ENCODE data around the gene IL6R. TPM values are rescaled to one million over a fixed set of nuclear protein-coding genes. Genes with fewer than 3 reads are reported as not detected.
"Not testable (repeated sequence)": the region's sequence is repeated elsewhere in the genome, so short reads cannot be mapped to it uniquely, and the experiment has no call there.

Gene IL6R
- polyA plus RNA-seq (ENCODE audit: insufficient read length in 3 of 3) = 1 to 10 TPM; 6.0 to 7.1 (median 6.2) TPM

DNA sequence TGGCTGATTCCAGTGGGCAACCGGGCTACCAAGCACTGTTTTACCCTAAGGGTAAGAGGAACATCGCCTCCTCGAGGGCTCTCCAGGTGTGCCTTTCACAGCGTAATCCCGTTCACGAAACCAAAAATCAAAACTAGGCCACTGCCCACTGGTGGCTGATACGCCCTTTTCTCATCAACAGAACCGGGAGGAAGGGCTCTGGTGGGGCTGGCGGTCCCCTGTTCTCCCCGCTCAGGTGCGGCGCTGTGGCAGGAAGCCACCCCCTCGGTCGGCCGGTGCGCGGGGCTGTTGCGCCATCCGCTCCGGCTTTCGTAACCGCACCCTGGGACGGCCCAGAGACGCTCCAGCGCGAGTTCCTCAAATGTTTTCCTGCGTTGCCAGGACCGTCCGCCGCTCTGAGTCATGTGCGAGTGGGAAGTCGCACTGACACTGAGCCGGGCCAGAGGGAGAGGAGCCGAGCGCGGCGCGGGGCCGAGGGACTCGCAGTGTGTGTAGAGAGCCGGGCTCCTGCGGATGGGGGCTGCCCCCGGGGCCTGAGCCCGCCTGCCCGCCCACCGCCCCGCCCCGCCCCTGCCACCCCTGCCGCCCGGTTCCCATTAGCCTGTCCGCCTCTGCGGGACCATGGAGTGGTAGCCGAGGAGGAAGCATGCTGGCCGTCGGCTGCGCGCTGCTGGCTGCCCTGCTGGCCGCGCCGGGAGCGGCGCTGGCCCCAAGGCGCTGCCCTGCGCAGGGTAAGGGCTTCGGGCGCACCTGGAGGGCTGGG is at the start of gene IL6R:
Gene IL6R, plus strand, starts transcription at position 360 of the 763 bp plus-strand sequence. Its CDS starts 287 bp downstream, at position 647.
- peak in 1 of 3 donors; percentile 48 for DNase-seq (ENCODE audit: low read depth in 3 of 3, low spot score in 2 of 3)

- no peak for DNase-seq (ENCODE audit: low read depth in 3 of 3, low spot score in 2 of 3)
Observed at GRCh38 chr1:154358519-154358918, 46.6 kb upstream of the IL6R start.

GRCh38 chr1:154360288-154360687 is 44.9 kb upstream of the IL6R start:
- DNase-seq (ENCODE audit: low read depth in 3 of 3, low spot score in 2 of 3) = no peak

DNA sequence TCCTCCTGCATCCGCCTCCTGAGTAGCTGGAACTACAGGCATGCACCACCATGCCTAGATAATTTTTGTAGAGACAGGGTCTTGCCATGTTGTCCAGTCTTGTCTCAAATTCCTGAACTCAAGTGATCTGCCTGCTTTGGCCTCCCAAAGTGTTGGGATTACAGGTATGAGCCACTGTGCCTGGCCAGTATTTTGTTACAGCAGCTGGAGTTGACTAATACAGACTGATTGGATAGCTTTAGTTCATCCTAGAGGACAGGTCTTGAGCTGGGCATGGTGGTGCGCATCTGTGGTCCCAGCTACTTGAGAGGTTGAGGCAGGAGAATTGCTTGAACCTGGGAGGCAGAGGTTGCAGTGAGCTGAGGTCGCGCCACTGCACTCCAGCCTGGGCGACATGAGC is 44.3 kb upstream of the IL6R start:
- not testable (repeated sequence) for DNase-seq (ENCODE audit: low read depth in 3 of 3, low spot score in 2 of 3)

- no peak for DNase-seq (ENCODE audit: low read depth in 3 of 3, low spot score in 2 of 3)
Observed at GRCh38 chr1:154361357-154361756, 43.8 kb upstream of the IL6R start.

DNA sequence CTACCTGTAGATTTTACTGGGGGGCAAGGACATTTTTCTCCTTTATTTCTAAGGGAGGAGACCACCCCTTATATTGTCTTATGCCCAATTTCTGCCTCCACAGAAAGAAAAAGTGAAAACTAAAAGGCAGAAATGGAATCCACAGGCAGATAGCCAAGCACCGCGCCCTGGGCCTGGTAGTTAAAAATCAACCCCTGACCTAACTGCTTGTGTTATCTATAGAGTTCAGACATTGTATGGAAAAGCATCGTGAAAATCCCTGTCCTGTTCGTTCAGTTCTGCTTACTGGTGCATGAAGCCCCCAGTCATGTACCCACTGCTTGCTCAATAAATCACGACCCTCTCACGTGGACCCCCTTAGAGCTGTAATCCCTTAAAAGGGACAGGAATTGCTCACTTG is 33.7 kb upstream of the IL6R start:
- DNase-seq (ENCODE audit: low read depth in 3 of 3, low spot score in 2 of 3) = no peak

- not testable (repeated sequence) for DNase-seq (ENCODE audit: low read depth in 3 of 3, low spot score in 2 of 3)
Observed at GRCh38 chr1:154373777-154374357, 31.3 kb upstream of the IL6R start.

- no peak for DNase-seq (ENCODE audit: low read depth in 3 of 3, low spot score in 2 of 3)
Observed at GRCh38 chr1:154379301-154379700, 25.8 kb upstream of the IL6R start.

GRCh38 chr1:154384650-154385489 is 20.3 kb upstream of the IL6R start:
- DNase-seq (ENCODE audit: low read depth in 3 of 3, low spot score in 2 of 3) = no peak

DNA sequence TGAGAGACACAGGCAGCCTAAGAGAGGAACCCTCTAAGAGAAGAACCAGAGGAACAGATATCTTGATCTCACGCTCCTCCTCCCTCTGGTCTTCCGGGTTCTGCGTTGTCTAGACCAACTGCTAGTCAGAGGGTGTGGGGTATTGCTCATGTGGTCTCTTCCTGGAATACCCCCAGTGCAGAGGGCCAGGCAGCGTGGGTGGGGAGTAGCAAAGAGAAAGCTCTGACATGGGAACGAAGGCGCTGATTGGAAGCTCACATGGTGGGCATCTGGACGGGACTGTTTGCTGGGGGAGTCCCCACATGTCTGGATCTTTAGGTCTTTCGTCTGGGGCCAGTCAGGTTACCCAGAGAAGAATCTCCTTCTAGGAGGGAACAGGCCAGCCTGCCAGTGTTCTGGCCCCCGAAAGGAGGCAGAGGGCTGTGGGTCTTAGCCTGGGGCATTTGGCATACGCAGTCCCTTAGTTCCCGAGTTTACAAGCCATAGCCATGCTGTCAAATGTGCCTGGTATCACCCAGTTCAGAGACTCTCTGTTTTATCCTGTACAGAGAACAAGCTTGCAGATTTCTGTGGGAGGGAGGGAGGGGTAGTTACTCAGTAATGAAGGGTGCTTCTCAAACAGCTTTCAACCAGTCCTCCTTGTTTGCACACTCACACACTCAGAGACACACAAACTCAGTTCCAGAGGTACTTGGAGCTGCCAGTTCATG is 18.3 kb upstream of the IL6R start:
- DNase-seq (ENCODE audit: low read depth in 3 of 3, low spot score in 2 of 3) = no peak

GRCh38 chr1:154391086-154391770 is 13.9 kb upstream of the IL6R start:
- DNase-seq (ENCODE audit: low read depth in 3 of 3, low spot score in 2 of 3) = no peak

DNA sequence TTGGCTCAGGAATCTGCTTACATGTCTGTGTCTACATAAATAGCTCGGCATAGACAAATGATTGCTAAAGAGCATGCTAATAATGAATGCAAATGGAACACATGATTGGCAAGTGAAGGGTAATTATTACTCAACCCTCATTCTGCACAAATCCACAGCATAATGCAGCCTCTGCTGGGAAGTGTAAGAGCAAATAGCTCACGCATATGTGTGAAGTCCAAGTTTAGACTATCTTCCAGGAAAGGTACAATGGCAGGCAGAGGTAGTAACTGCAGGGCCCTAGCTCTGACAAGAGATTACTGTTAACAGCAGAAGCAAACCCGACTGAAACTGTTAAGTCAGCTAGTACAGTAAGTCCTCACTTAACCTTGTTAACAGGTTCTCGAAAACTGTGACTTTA is 7.0 kb upstream of the IL6R start:
- no peak for DNase-seq (ENCODE audit: low read depth in 3 of 3, low spot score in 2 of 3)

- no peak for DNase-seq (ENCODE audit: low read depth in 3 of 3, low spot score in 2 of 3)
Observed at GRCh38 chr1:154398678-154399077, 6.5 kb upstream of the IL6R start.

GRCh38 chr1:154400381-154400801 is 4.8 kb upstream of the IL6R start:
- no peak for DNase-seq (ENCODE audit: low read depth in 3 of 3, low spot score in 2 of 3)

DNA sequence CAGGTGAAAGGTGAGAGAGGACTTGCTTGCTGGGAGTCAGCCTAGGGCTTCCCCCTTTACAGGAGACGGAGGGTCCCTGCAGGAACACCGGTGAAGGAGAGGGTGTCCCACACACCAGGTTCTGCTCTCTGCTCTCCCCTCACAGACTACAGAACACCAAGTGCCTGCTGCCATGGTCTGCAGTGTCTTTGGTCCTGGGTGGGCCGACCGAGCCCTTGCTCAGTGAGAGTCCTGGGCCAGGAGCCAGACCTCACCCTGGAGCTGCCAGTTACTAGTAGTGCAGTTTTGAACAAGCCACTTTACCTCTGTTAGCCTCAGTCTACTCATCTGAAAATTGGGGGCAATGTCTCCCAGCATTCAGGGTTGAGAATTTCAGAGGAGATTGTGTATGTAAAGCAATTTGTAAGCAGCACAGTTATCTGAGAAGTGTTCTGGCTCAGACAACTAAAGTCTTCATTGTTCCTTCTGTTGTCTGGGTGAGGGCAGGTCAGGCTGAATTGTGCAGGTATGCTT is 2.7 kb upstream of the IL6R start:
- no peak for DNase-seq (ENCODE audit: low read depth in 3 of 3, low spot score in 2 of 3)

DNA sequence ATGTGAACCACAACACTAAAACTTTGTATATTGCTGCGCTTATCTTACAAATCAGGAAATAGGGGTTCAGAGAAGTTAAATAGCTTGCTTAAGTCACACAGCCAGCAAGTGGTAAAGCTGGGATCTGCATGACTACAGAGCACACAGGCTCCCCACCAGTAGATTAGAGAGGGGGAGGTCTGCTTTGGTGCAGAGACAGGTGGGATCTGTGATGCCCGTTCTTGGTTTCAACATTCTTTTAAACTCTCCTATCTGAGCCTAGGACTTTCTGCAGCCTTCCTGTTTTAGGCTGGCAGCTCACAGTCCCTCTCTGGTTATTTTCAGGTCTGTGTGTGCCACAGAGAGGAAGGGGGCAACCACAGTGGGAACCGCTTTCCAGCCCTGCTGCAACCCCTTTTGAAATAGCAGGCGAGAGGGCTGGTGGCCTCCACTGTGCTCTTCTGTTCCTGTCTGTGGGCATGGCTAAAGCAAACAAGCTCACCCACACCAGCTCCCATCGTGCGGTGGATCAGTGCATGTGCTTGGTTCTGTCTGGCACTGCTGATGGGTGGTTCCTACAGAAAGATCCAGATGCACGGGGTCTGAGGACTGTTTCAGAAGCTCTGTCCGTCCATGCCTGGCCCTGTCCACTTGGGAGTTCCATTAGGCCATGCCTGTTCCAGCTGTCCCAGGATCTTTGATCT is 1.7 kb upstream of the IL6R start:
- DNase-seq (ENCODE audit: low read depth in 3 of 3, low spot score in 2 of 3) = no peak

- no peak for DNase-seq (ENCODE audit: low read depth in 3 of 3, low spot score in 2 of 3)
Observed at GRCh38 chr1:154403983-154404382, 1.2 kb upstream of the IL6R start.

DNA sequence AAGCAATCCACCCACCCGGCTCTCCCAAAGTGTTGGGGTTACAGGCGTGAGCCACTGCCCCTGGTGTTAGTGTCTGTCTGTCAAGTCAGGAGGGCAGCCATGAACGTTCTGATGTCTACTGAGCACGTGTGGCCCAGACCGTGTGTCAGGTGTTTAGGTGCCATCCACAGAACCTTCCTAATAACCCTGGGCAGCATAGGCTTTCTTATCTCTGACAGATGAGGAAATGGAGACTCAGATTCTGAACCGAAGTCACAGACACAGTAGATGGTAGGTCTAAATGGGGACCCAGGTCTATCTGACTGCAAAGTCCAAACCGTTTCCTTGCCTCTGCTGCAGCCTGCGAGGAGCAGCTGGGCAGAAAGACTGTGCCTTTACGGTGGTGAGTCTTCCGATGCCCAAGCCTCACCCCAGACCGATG is 622 bp upstream of the IL6R start:
- no peak for DNase-seq (ENCODE audit: low read depth in 3 of 3, low spot score in 2 of 3)
